Endodermal cell (in vitro differentiated cells): Measurements from ENCODE around the gene RILPL2. TPM values are rescaled to one million over a fixed set of nuclear protein-coding genes. Genes with fewer than 3 reads are reported as not detected.
"Not testable (repeated sequence)": the region's sequence is repeated elsewhere in the genome, so short reads cannot be mapped to it uniquely, and the experiment has no call there.

Source experiments
- DNase-seq: peaks from one replicate; pipeline ENCODE4 v3.0.0-alpha.2; 2017
- H3K27ac ChIP-seq: 2 replicates; pipeline ENCODE4 v1.5.1; 2013; ENCODE audit warnings: mild to moderate bottlenecking, low read depth, low read length, moderate library complexity
- H3K27me3 ChIP-seq: 2 replicates; pipeline ENCODE4 v1.6.1; 2013; ENCODE audit warnings: mild to moderate bottlenecking, low read length, moderate library complexity; ENCODE audit not compliant: insufficient read depth, control insufficient read depth, poor library complexity, severe bottlenecking
- H3K36me3 ChIP-seq: 2 replicates; pipeline ENCODE4 v1.7.0; 2013; ENCODE audit warnings: mild to moderate bottlenecking, low read length, moderate library complexity; ENCODE audit not compliant: control insufficient read depth, insufficient read depth
- H3K4me1 ChIP-seq: one replicate; pipeline ENCODE4 v1.7.0; 2013; ENCODE audit warnings: low read length; ENCODE audit not compliant: control insufficient read depth, insufficient read depth
- H3K4me3 ChIP-seq: 2 replicates; pipeline ENCODE4 v1.5.1; 2013; ENCODE audit warnings: mild to moderate bottlenecking, low read length, moderate library complexity
- H3K9ac ChIP-seq: 2 replicates; pipeline ENCODE4 v1.6.1; 2013; ENCODE audit warnings: mild to moderate bottlenecking, low read length, moderate library complexity; ENCODE audit not compliant: poor library complexity, severe bottlenecking; ENCODE audit errors: extremely low read depth
- H3K9me3 ChIP-seq: 2 replicates; pipeline ENCODE4 v1.6.1; 2013; ENCODE audit warnings: mild to moderate bottlenecking, low read length, moderate library complexity; ENCODE audit not compliant: control insufficient read depth
- H3K27ac Mint-ChIP-seq: 2 replicates; pipeline ENCODE4 v1.8.0; 2020; ENCODE audit warnings: mixed read lengths
- H3K27me3 Mint-ChIP-seq: 2 replicates; pipeline ENCODE4 v1.8.0; 2021; ENCODE audit warnings: mild to moderate bottlenecking, mixed read lengths; ENCODE audit not compliant: insufficient read depth
- H3K36me3 Mint-ChIP-seq: 2 replicates; pipeline ENCODE4 v1.8.0; 2020; ENCODE audit warnings: low read depth, mixed read lengths
- H3K4me1 Mint-ChIP-seq: 2 replicates; pipeline ENCODE4 v1.8.0; 2020; ENCODE audit warnings: mixed read lengths
- H3K4me3 Mint-ChIP-seq: 2 replicates; pipeline ENCODE4 v1.8.0; 2020; ENCODE audit warnings: mild to moderate bottlenecking, moderate library complexity, mixed read lengths
- H3K9me3 Mint-ChIP-seq: 2 replicates; pipeline ENCODE4 v1.8.0; 2020; ENCODE audit warnings: mild to moderate bottlenecking, mixed read lengths
- WGBS, 2 experiments: methylation state at CpG; one replicate each; pipeline versions ENCODE4 v1.1.5 to v1.1.7; 2013; ENCODE audit warnings: missing lambda C conversion rate in 2 of 2, mixed read lengths in 1 of 2; ENCODE audit not compliant: insufficient coverage in 1 of 2, insufficient read length in 1 of 2; 5-methylcytosine and 5-hydroxymethylcytosine counted together
- total RNA-seq, 2 donors: library from RNA; stranded (reverse); fragmentation: NEBNext Ultra II Directional in 1 of 2; extraction: Animal tissue kit (Norgen Biotek cat#: 25700) in 1 of 2; gene quantifications; 2 replicates in 1 of 2; 3 replicates in 1 of 2; pipeline ENCODE4 v1.2.1, GENCODE V29; 2021
- TF ChIP-seq, protein P1 (sequence below): fragments of 200-600 bp; sonication (generic); conservative IDR thresholded peaks from 2 replicates; pipeline ENCODE4 v1.5.0; 2021; ENCODE audit warnings: antibody characterized with exemption, mild to moderate bottlenecking

RILPL2 gene
- total RNA-seq, 2 donors from 2014 or later, result 2.6 TPM

GRCh38 chr12:123410041-123410412 lies 26.5 kb downstream of the RILPL2 start:
- Histone ChIP-seq H3K27ac (no peak overlapping the region), H3K36me3 (peaks cover 21% of the 10 kb centered on the region), H3K9ac (no peak overlapping the region), H3K4me1 (no peaks in the 10 kb centered on the region), H3K4me3 (no peak overlapping the region), H3K9me3 (no peaks in the 10 kb centered on the region), H3K27me3 (no peaks in the 10 kb centered on the region)
- no peak overlapping the region for H3K27ac Mint-ChIP-seq
- no peak for DNase-seq
- H3K27me3 Mint-ChIP-seq, result no peaks in the 10 kb centered on the region
- H3K4me3 Mint-ChIP-seq, result no peak overlapping the region
- peaks cover 5% of the 10 kb centered on the region for H3K9me3 Mint-ChIP-seq
- TF ChIP-seq, protein P1, sequence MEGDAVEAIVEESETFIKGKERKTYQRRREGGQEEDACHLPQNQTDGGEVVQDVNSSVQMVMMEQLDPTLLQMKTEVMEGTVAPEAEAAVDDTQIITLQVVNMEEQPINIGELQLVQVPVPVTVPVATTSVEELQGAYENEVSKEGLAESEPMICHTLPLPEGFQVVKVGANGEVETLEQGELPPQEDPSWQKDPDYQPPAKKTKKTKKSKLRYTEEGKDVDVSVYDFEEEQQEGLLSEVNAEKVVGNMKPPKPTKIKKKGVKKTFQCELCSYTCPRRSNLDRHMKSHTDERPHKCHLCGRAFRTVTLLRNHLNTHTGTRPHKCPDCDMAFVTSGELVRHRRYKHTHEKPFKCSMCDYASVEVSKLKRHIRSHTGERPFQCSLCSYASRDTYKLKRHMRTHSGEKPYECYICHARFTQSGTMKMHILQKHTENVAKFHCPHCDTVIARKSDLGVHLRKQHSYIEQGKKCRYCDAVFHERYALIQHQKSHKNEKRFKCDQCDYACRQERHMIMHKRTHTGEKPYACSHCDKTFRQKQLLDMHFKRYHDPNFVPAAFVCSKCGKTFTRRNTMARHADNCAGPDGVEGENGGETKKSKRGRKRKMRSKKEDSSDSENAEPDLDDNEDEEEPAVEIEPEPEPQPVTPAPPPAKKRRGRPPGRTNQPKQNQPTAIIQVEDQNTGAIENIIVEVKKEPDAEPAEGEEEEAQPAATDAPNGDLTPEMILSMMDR, result no peak
- WGBS, 2 experiments, result 84 to 89% methylated on average over 5 of the region's 5 CpGs
- peaks cover 27% of the 10 kb centered on the region for H3K36me3 Mint-ChIP-seq
- H3K4me1 Mint-ChIP-seq, result no peaks in the 10 kb centered on the region

DNA sequence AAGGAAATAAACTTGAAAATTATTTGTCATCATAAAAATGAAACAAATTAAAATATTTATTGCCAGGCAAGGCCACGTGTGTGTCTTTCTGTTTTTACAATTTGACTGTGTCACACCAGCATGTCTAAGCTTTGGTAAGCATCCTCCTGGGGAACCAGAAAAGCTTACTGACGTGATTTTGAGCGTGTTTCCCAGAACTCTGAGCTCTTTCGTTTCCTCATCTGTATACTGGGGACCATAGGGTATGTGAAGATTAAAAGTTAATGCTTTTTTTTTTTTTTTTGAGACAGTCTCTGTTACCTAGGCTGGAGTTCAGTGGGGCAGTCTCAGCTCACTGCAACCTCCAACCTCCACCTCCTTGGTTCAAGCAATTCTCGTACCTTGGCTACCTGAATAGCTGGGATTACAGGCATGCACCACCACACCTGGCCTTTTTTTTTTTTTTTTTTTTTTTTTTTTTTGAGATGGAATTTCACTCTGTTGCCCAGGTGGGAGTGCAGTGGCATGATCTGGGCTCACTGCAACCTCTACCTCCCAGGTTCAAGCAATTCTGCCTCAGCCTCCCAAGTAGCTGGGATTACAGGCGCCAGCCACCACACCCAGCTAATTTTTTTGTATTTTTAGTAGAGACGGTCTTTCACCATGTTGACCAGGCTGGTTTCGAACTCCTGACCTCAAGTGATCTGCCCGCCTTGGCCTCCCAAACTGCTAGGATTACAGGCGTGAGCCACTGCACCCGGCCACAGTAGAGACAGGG lies 27.0 kb downstream of the RILPL2 start:
- not testable (repeated sequence) for H3K9ac ChIP-seq, H3K9me3 Mint-ChIP-seq, H3K27me3 ChIP-seq, DNase-seq, H3K4me1 Mint-ChIP-seq, H3K4me3 ChIP-seq, H3K4me1 ChIP-seq, H3K27me3 Mint-ChIP-seq, H3K9me3 ChIP-seq, H3K27ac ChIP-seq, H3K27ac Mint-ChIP-seq, H3K4me3 Mint-ChIP-seq
- H3K36me3 ChIP-seq, result peaks cover 26% of the 10 kb centered on the region
- 95% methylated on average over 8 to 11 of the region's 11 CpGs for WGBS, 2 experiments
- peaks cover 30% of the 10 kb centered on the region for H3K36me3 Mint-ChIP-seq

DNA sequence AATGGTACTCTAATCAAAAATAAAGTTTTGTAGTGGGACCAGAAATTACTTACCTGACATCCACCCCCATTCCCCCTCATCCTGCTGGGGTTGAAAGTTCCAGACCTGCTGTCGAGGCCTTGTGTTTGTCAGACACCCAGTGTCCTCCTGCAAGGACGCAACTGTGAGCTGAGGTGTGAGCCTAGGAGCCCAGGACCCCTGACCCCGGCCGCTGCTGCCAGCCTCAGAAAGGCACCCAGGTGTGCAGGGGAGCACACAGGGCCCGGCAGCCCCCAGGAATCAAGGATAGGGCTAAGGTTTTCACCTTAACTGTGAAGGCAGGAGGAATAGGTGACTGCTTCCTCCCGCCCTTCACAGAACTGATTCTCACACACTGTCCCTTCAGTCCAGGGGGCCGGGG lies 27.9 kb downstream of the RILPL2 start:
- not testable (repeated sequence) for H3K27ac Mint-ChIP-seq, H3K27me3 ChIP-seq, H3K27me3 Mint-ChIP-seq, H3K4me3 Mint-ChIP-seq, H3K4me3 ChIP-seq, H3K9me3 Mint-ChIP-seq, H3K4me1 ChIP-seq, H3K9ac ChIP-seq, H3K4me1 Mint-ChIP-seq, H3K9me3 ChIP-seq, DNase-seq, H3K27ac ChIP-seq
- WGBS, 2 experiments, result 86 to 100% methylated on average over 1 to 5 of the region's 7 CpGs
- H3K36me3 ChIP-seq, result peaks cover 35% of the 10 kb centered on the region
- H3K36me3 Mint-ChIP-seq, result peaks cover 36% of the 10 kb centered on the region

DNA sequence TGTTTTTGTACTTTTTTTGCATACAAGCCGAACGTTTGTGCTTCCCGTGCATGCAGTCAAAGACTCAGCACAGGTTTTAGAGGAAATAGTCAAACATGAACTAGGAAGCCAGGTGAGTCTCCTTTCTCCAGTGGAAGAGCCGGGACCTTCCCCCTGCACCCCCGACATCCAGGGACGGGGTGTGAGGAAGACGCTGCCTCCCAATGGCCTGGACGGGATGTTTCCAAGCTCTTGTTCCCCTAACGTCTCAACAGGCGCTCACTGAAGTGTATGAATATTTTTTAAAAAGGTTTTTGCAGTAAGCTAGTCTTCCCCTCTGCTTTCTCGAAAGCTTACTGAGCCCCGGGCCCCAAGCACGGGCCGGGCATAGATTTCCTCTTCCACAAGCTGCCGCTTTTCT lies 28.6 kb downstream of the RILPL2 start:
- H3K9ac ChIP-seq, H3K27me3 Mint-ChIP-seq, H3K4me1 Mint-ChIP-seq, H3K4me3 ChIP-seq, H3K27ac ChIP-seq, H3K9me3 Mint-ChIP-seq, H3K4me1 ChIP-seq, H3K27ac Mint-ChIP-seq, H3K9me3 ChIP-seq, H3K27me3 ChIP-seq, H3K4me3 Mint-ChIP-seq: not testable (repeated sequence)
- TF ChIP-seq, protein P1, result peak; percentile 53
- DNase-seq, result peak; percentile 78
- peaks cover 38% of the 10 kb centered on the region for H3K36me3 Mint-ChIP-seq
- WGBS, 2 experiments, result 88% methylated on average over 5 of the region's 15 CpGs; no CpG with 5 or more reads in 1 of the 2 experiments
- peaks cover 42% of the 10 kb centered on the region for H3K36me3 ChIP-seq

- H3K36me3 Mint-ChIP-seq, result peaks cover 43% of the 10 kb centered on the region
- H3K27me3 Mint-ChIP-seq, H3K4me1 ChIP-seq, H3K27ac ChIP-seq, H3K9me3 ChIP-seq, H3K4me1 Mint-ChIP-seq, H3K9me3 Mint-ChIP-seq, H3K9ac ChIP-seq, DNase-seq, H3K27me3 ChIP-seq, H3K27ac Mint-ChIP-seq, H3K4me3 Mint-ChIP-seq, H3K4me3 ChIP-seq: not testable (repeated sequence)
- H3K36me3 ChIP-seq, result peaks cover 47% of the 10 kb centered on the region
- WGBS, 2 experiments, result 90 to 96% methylated on average over 2 to 7 of the region's 15 CpGs
These were observed 29.2 kb downstream of the RILPL2 start for GRCh38 chr12:123407269-123407668.
